GM12878 (cell line): ENCODE measurements around the gene RSRC1. TPM values are rescaled to one million over a fixed set of nuclear protein-coding genes. Genes with fewer than 3 reads are reported as not detected.

ENCODE experiments used
- ASH2L ChIP-seq: fragments of 300-600, 200-600 bp; sonication (generic); IDR thresholded peaks from 2 replicates; pipeline ENCODE4 v1.6.1; 2017; ENCODE audit warnings: low read depth, mild to moderate bottlenecking, borderline replicate concordance
- ATF7 ChIP-seq: fragments of 450-650 bp; IDR thresholded peaks from 2 replicates; pipeline ENCODE4 v1.6.1; 2016; ENCODE audit warnings: low read depth, mild to moderate bottlenecking
- CREM ChIP-seq: IDR thresholded peaks from 2 replicates; pipeline ENCODE4 v1.6.1; 2014; ENCODE audit warnings: antibody characterized with exemption, low read depth
- EP300 ChIP-seq, 2 experiments: fragments of 150-350 bp in 1 of 2; IDR thresholded peaks; 2 replicates each; pipeline ENCODE4 v1.6.1; 2011 to 2012; ENCODE audit warnings: low read depth in 2 of 2, low read length in 2 of 2, borderline replicate concordance in 1 of 2, improper control_type of control experiment in 1 of 2, inconsistent platforms in 1 of 2; ENCODE audit not compliant: control insufficient read depth in 1 of 2
- FOXM1 ChIP-seq: IDR thresholded peaks from 2 replicates; pipeline ENCODE4 v1.6.1; 2012; ENCODE audit warnings: low read depth, mild to moderate bottlenecking, inconsistent platforms, low read length, moderate library complexity
- IKZF1 ChIP-seq: fragments of 450-650 bp; conservative IDR thresholded peaks from 2 replicates; pipeline ENCODE4 v1.6.1; 2017; ENCODE audit warnings: antibody characterized with exemption, mild to moderate bottlenecking
- MTA2 ChIP-seq: fragments of 450-650 bp; IDR thresholded peaks from 2 replicates; pipeline ENCODE4 v1.6.1; 2016; ENCODE audit warnings: low read depth, mild to moderate bottlenecking, moderate library complexity
- RUNX3 ChIP-seq: IDR thresholded peaks from 2 replicates; pipeline ENCODE4 v1.6.1; 2012; ENCODE audit warnings: low read length, inconsistent platforms
- TBL1XR1 ChIP-seq: IDR thresholded peaks from 2 replicates; pipeline ENCODE4 v1.6.1; 2012; ENCODE audit warnings: low read depth, low read length, improper control_type of control experiment
- ZNF217 ChIP-seq: fragments of 450-650 bp; IDR thresholded peaks from 2 replicates; pipeline ENCODE4 v1.6.1; 2017; ENCODE audit warnings: antibody characterized with exemption, mild to moderate bottlenecking
- ZSCAN29 ChIP-seq: fragments of 450-650 bp; IDR thresholded peaks from 2 replicates; pipeline ENCODE4 v1.6.1; 2017; ENCODE audit warnings: mild to moderate bottlenecking, moderate library complexity
- polyA plus RNA-seq, 11 experiments: library from polyadenylated mRNA; depleted of rRNA in 4 of 11; unstranded in 6 of 11; stranded (reverse) in 5 of 11; fragments of >200 nt; fragmentation: Nextera tagmentation in 4 of 11; fragmentation: Illumina TruSeq in 1 of 11; extraction: Ambion mirVana in 4 of 11; extraction: Trizol in 1 of 11; gene quantifications; 1 replicate in 1 of 11; 2 replicates in 10 of 11; pipeline versions ENCODE4 v1.2.1 to v1.2.3, GENCODE V29; 2011 to 2016; ENCODE audit warnings: inconsistent platforms in 2 of 11, missing spikeins in 2 of 11, low read depth in 1 of 11
- total RNA-seq, 4 experiments: library from RNA; depleted of rRNA in 3 of 4; stranded (reverse); fragments of >200 nt in 3 of 4; fragmentation: Illumina TruSeq in 1 of 4; extraction: Trizol in 1 of 4; gene quantifications; 2 replicates each; pipeline versions ENCODE4 v1.2.1 to v1.2.3, GENCODE V29; 2013 to 2021
- TF ChIP-seq, protein P1 (sequence below): IDR thresholded peaks from 2 replicates; pipeline ENCODE4 v1.6.1; 2011; ENCODE audit warnings: borderline replicate concordance, low read depth, mild to moderate bottlenecking, moderate library complexity, low read length; ENCODE audit not compliant: insufficient read depth, poor library complexity, severe bottlenecking
- TF ChIP-seq, protein P2 (sequence below): IDR thresholded peaks from 2 replicates; pipeline ENCODE4 v1.6.1; 2012; ENCODE audit warnings: low read depth, low read length, improper control_type of control experiment
- TF ChIP-seq, protein P3 (sequence below): fragments of 450-650 bp; IDR thresholded peaks from 2 replicates; pipeline ENCODE4 v1.6.1; 2017; ENCODE audit warnings: mild to moderate bottlenecking, moderate library complexity
- TF ChIP-seq, protein P4 (sequence below): IDR thresholded peaks from 2 replicates; pipeline ENCODE4 v1.6.1; 2011; ENCODE audit warnings: low read depth, low read length, improper control_type of control experiment, borderline replicate concordance
- TF ChIP-seq, protein P5 (sequence below): fragments of 450-650 bp; IDR thresholded peaks from 2 replicates; pipeline ENCODE4 v1.6.1; 2018; ENCODE audit warnings: mild to moderate bottlenecking, low read depth, moderate library complexity; ENCODE audit not compliant: partially characterized antibody
- TF ChIP-seq, protein P6 (sequence below): fragments of 150-350 bp; IDR thresholded peaks from 2 replicates; pipeline ENCODE4 v1.6.1; 2014; ENCODE audit warnings: mild to moderate bottlenecking, low read depth, low read length

The RSRC1 gene
- total and polyA plus RNA-seq, 10 of the 15 experiments (the other 5 are each of a cell fraction or from before 2014, with no cell fraction given), result 16.4 to 85.9 (median 42.0) TPM

DNA sequence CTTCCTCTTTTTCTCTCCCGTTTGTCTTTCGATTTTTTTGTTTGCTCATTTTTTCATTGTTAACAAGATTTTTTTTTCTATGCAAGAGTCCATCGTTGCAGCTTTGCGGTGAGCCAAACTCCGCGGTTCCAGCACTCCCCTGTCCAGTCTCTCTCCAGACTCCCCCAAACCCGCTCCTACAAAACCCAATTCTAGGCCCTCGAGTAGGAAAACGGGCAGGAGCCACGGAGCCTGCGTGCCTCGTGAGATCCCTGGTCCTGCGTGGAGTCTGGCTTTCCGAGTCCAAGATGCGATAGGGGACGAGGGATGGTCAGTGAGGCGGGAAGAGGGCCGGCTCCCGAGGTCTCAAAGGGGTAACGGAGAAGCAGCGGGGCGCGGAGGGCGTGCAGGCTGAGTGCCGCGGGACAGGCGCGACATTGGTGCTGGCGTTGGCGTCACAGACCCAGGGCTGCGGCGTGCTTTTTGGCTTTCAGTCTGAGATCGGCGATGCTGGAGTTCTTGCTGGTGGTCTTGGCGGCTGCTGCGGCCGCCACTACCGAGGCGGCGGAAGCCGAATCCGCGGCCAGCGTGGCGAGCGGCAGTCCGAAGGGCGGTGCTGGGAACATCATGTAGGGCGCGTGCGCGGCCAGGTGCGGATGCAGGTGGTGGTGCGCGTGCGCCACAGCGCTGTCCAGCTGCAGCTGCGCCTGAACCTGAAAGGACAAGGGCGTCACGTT, 12.1 kb upstream of the RSRC1 start (continued):
- no peak for TF ChIP-seq FOXM1
- no peak for TF ChIP-seq ZNF217
- TF ChIP-seq, protein P1, sequence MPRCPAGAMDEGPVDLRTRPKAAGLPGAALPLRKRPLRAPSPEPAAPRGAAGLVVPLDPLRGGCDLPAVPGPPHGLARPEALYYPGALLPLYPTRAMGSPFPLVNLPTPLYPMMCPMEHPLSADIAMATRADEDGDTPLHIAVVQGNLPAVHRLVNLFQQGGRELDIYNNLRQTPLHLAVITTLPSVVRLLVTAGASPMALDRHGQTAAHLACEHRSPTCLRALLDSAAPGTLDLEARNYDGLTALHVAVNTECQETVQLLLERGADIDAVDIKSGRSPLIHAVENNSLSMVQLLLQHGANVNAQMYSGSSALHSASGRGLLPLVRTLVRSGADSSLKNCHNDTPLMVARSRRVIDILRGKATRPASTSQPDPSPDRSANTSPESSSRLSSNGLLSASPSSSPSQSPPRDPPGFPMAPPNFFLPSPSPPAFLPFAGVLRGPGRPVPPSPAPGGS, result no peak
- TF ChIP-seq, protein P2, sequence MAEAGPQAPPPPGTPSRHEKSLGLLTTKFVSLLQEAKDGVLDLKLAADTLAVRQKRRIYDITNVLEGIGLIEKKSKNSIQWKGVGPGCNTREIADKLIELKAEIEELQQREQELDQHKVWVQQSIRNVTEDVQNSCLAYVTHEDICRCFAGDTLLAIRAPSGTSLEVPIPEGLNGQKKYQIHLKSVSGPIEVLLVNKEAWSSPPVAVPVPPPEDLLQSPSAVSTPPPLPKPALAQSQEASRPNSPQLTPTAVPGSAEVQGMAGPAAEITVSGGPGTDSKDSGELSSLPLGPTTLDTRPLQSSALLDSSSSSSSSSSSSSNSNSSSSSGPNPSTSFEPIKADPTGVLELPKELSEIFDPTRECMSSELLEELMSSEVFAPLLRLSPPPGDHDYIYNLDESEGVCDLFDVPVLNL, result no peak
- peak; percentile 95 for TF ChIP-seq IKZF1
- no peak for TF ChIP-seq ZSCAN29
- 0 out of 2 replicates have a peak, but pooled peaks have one; percentile 20 for TF ChIP-seq CREM
- TF ChIP-seq TBL1XR1, result no peak
- TF ChIP-seq, protein P3, sequence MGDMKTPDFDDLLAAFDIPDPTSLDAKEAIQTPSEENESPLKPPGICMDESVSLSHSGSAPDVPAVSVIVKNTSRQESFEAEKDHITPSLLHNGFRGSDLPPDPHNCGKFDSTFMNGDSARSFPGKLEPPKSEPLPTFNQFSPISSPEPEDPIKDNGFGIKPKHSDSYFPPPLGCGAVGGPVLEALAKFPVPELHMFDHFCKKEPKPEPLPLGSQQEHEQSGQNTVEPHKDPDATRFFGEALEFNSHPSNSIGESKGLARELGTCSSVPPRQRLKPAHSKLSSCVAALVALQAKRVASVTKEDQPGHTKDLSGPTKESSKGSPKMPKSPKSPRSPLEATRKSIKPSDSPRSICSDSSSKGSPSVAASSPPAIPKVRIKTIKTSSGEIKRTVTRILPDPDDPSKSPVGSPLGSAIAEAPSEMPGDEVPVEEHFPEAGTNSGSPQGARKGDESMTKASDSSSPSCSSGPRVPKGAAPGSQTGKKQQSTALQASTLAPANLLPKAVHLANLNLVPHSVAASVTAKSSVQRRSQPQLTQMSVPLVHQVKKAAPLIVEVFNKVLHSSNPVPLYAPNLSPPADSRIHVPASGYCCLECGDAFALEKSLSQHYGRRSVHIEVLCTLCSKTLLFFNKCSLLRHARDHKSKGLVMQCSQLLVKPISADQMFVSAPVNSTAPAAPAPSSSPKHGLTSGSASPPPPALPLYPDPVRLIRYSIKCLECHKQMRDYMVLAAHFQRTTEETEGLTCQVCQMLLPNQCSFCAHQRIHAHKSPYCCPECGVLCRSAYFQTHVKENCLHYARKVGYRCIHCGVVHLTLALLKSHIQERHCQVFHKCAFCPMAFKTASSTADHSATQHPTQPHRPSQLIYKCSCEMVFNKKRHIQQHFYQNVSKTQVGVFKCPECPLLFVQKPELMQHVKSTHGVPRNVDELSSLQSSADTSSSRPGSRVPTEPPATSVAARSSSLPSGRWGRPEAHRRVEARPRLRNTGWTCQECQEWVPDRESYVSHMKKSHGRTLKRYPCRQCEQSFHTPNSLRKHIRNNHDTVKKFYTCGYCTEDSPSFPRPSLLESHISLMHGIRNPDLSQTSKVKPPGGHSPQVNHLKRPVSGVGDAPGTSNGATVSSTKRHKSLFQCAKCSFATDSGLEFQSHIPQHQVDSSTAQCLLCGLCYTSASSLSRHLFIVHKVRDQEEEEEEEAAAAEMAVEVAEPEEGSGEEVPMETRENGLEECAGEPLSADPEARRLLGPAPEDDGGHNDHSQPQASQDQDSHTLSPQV, result no peak
- TF ChIP-seq, protein P4, sequence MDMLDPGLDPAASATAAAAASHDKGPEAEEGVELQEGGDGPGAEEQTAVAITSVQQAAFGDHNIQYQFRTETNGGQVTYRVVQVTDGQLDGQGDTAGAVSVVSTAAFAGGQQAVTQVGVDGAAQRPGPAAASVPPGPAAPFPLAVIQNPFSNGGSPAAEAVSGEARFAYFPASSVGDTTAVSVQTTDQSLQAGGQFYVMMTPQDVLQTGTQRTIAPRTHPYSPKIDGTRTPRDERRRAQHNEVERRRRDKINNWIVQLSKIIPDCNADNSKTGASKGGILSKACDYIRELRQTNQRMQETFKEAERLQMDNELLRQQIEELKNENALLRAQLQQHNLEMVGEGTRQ, result no peak
- TF ChIP-seq, protein P5, sequence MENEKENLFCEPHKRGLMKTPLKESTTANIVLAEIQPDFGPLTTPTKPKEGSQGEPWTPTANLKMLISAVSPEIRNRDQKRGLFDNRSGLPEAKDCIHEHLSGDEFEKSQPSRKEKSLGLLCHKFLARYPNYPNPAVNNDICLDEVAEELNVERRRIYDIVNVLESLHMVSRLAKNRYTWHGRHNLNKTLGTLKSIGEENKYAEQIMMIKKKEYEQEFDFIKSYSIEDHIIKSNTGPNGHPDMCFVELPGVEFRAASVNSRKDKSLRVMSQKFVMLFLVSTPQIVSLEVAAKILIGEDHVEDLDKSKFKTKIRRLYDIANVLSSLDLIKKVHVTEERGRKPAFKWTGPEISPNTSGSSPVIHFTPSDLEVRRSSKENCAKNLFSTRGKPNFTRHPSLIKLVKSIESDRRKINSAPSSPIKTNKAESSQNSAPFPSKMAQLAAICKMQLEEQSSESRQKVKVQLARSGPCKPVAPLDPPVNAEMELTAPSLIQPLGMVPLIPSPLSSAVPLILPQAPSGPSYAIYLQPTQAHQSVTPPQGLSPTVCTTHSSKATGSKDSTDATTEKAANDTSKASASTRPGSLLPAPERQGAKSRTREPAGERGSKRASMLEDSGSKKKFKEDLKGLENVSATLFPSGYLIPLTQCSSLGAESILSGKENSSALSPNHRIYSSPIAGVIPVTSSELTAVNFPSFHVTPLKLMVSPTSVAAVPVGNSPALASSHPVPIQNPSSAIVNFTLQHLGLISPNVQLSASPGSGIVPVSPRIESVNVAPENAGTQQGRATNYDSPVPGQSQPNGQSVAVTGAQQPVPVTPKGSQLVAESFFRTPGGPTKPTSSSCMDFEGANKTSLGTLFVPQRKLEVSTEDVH, result no peak
- TF ChIP-seq EP300 (IDR thresholded peaks at IDR 0.05; ENCODE audit: borderline replicate concordance in 1 of 2, control insufficient read depth in 1 of 2, low read depth in 2 of 2, low read length in 2 of 2), result no peak
- TF ChIP-seq RUNX3, result no peak; the same call in 1 of the 2 replicates
- no peak for TF ChIP-seq ATF7
- no peak for TF ChIP-seq MTA2
- TF ChIP-seq, protein P6, sequence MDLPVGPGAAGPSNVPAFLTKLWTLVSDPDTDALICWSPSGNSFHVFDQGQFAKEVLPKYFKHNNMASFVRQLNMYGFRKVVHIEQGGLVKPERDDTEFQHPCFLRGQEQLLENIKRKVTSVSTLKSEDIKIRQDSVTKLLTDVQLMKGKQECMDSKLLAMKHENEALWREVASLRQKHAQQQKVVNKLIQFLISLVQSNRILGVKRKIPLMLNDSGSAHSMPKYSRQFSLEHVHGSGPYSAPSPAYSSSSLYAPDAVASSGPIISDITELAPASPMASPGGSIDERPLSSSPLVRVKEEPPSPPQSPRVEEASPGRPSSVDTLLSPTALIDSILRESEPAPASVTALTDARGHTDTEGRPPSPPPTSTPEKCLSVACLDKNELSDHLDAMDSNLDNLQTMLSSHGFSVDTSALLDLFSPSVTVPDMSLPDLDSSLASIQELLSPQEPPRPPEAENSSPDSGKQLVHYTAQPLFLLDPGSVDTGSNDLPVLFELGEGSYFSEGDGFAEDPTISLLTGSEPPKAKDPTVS, result no peak
- peak; percentile 81; the same call in 1 of the 2 replicates for TF ChIP-seq ASH2L
